GM19351 (cell line): Measurements from ENCODE around the gene NKX6-1.

Source experiments
- ATAC-seq: cut with Tn5 transposase; IDR thresholded peaks from one replicate; pipeline ENCODE4 v1.9.1; 2021; ENCODE audit warnings: mild to moderate bottlenecking, moderate library complexity; ENCODE audit not compliant: unreplicated experiment

Gene NKX6-1

DNA sequence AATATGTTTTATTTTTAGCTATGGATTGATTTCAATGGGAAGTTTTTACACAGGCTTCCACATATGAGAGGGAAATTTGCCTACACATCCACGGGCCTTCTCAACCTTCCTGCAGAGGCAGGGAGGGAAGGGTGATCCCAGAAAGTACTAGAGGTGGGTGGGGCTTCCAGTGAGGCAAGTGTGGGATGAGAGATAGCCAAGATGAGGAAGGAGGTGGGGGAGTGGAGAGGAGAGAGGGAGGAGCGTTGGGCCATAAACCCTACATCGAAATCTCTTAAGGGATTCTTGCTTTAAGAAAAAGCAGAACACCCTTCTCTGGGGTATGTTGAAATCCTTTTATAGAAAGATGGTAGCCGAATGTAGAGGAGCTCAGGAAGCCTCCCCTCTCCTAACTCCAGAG, 19.0 kb downstream of the NKX6-1 start:
- ATAC-seq: no peak

GRCh38 chr4:84479663-84480062, 19.4 kb downstream of the NKX6-1 start:
- ATAC-seq: no peak

DNA sequence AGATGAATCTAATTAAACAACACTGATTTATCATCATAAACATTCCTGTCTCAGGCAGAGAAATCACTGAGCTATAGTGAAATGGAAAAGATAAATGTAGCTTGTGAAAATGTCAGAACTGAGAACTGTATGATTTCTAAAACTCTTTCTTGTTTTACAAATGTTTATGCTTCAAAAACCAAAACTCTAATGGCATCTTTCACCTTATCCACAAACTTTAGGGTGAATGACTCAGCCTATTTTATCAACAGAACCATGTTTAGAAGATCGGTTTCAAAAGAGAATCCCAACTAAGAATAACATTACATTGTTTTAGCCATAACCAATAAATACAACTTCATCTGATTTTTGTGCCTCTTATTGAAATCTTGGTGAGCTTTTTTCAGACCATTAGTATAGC, 21.4 kb downstream of the NKX6-1 start:
- no peak for ATAC-seq

- ATAC-seq: no peak
Measured at GRCh38 chr4:84474107-84474506, 25.0 kb downstream of the NKX6-1 start.

DNA sequence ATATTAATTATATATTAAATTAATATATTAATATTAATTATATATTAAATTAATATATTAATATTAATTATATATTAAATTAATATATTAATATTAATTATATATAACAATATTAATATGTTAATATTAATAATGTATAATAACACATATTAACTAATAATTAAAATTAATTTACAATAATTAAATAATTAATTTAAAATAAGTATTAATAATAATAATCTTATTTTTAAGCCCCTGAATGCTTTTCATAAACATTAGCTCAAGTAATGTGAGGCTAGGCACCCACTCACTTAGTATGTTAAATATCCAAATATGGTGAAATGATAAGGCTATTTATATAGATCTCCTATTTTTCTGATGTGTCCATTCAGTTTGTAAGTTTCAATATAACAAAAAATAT, 26.9 kb downstream of the NKX6-1 start:
- ATAC-seq: no peak

DNA sequence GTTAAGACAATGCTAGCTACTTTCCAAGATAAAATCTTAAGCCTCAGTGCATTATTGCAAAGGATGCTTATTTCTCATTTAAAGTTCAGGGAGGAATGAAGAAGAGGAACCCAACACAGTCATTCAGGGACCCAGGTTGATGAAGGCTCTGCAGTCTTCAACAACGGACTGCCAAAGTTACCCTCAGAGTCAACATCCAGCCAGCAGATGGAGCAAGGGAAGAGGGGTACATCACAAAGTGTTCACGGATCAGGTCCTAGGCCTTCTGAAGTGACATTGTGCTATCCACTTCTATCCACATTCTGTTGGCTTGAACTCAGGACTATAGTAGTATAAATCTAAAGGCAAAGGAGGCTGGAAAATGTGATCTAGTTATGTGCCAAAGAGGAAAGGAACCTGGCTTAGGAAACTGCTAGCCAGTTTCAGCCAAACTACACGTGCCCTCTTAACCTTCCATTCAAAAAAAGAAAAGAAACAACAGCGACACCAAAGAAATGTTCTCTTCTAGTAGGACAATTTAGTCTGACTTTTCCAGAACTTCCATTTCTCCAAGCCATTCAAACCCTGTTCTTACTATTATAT, 28.8 kb downstream of the NKX6-1 start:
- ATAC-seq: no peak

DNA sequence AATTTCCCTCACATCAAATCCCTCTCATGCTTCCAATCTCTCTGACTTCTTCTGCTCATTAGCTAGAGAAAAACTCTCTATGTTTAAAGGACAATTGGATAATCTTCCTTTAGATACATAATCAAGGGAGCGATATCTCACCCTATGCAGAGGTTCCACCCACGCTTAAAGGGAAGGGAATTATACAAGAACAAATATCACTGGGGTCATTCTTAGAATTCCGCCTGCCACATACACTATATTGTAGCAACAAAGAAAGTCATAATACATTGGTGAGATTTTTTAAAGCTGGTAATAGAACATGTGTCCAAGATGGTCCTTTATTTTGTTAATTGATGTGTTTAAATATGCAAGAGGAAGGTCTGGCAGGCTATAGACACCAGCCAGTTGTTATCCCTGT, 31.5 kb downstream of the NKX6-1 start:
- ATAC-seq: no peak

DNA sequence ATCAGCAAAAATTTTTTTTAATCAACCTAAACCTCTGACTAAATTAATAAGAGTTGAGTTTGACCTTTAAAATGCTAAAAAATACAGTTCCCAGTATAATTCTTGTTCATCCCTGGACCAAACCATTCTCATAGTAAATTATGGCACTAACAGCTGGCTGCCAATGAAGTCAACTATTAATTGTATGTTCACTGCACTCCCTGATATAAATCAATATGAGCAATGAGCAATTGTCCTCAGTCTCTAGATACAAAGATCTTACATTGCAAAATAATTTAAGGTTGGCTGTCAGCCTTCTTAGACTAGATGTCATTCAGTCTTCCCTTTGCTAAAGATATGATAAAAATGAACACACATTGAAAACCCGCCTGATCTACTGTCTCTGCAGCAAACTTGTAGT, 39.3 kb downstream of the NKX6-1 start:
- ATAC-seq: no peak

DNA sequence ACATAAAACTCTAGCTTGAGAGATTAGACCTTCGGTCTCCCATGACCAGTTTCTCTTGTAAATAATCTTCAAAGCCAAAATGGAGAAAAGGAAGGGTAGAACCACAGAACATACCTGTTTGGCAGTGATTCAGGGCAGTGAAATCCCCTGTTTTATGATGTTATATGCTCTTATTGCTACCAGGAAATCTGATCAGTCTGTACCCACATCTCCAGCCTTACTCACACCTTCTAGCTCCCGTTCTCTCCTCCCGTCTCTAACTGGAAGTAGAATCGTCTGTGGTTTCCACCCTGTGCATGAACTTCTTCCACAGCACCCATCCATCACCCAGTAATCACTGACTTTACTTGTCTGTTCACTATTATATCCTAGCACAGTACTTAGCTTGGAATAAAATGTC, 42.9 kb downstream of the NKX6-1 start:
- no peak for ATAC-seq

DNA sequence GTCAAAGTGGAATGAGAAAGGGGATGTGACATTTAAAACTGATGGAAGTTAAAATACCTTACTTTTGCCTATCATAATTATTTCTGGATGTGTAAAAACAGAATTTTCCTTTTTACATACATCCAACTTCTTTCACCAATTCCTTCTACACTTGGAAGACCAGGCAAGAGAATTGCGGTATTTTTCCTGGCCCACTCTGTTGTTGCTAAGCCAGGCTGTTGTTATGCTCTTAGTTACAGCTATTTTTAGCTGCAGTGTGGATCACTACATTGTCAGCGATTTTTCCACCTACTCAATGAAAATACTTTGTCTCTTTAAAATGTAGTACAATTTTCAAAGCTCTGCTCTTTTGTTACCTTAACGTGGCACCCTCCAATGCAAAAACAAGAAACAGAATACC, 43.4 kb downstream of the NKX6-1 start:
- ATAC-seq: no peak

DNA sequence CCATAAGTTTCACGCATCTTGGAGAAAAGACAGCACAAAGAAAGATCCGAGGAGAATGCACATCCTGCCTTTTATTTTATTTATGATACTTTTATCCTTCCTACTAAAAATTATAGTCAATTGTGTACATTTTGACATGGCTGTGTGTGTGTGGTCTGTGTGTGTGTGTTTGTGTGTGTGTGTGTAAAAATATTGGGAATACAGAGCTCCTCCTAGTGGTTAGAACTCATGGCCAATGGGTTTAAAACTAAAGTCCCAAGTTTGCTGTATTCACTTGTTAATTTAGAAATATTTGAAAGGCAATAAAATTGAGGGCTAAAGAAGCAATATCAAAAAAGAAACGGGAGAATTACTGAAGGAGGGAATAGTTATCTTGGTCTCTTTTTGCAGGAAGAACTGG, 47.5 kb downstream of the NKX6-1 start:
- ATAC-seq: no peak

- ATAC-seq: no peak
Measured at GRCh38 chr4:84443523-84443922, 55.6 kb downstream of the NKX6-1 start.

DNA sequence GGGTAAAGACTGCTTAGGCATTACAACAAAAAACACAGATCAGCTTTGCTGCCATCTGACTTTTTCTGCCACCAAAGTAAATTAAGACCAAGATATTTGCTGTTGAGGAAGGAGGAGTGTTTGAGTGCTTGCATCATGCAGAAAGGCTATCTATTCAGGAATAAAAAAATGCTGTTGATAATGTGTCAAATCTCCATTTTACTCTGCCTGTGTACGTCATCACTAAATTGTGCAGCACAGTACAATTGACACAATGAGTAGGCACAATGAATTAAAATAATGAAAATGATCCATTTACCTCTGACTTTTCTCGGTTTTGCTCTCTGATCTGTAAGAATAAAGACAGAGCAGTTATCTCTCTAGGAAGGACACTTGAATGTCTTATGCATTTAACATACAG, 56.3 kb downstream of the NKX6-1 start:
- no peak for ATAC-seq
